GM18526 (cell line): Measurements from ENCODE around the gene SNF8.

Experiments
- POLR2A ChIP-seq: IDR thresholded peaks from 3 replicates; pipeline ENCODE4 v1.6.1; 2011; ENCODE audit not compliant: insufficient read length; ENCODE audit errors: extremely low read depth

Gene SNF8

DNA sequence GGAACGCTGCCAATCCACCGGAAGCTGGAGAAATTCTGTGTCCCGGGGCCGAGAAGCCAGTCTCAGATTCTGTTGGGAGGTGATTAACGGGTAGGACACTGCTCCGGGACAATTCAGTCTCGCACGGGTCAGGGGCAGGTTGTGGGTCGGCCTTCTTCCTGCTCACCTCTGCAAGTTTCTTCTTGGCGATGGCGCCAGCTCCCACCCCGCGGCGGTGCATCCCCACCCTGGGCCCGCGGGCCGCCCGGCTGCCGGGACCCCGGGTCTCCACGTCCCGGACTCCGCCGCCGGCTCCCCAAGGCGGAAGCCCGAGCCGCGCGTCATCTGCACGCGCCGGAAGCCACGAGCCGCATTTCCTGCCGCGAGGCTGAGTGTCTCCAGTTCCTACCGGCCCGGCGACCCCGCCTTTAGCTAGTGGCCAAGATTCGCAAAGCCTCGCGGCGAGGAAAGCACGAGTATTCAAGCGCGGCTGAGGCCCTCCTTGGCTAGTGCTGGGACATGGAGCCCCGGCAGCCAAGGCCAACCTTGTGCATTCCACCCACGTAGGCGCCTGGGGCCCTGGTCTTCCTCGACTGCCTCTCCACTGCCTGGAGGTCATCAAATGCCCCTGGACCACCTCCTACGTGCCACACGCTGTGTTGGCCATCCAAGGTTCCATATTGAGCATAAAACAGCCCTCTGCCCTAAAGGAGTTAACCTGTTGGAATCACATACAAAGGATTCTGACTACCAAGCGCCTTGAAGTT is at the start of gene SNF8:
Gene SNF8, minus strand, starts transcription at position 328 of the 746 bp plus-strand sequence. Its CDS starts 108 bp downstream, at position 220.
- TF ChIP-seq POLR2A = peak; percentile 91

DNA sequence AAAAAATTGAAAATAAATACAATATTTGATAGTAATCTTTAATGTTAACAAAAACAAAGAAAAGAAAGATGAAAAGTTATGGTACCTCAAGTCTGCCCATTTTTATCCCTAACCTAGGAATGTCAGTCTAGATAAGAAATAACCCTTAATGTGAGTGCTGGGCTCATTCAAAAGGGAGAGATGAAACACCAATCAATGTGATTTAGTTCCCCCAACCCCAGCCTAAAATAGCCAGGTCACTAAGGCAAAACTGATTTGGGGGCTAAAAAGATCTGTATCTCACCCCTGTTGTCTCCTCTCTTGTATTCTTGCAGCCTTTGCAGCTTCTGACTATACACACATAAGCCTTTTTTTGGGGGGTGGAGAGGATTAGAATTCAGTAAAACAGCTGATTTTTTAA is 49.3 kb upstream of the SNF8 start:
- no peak for TF ChIP-seq POLR2A

DNA sequence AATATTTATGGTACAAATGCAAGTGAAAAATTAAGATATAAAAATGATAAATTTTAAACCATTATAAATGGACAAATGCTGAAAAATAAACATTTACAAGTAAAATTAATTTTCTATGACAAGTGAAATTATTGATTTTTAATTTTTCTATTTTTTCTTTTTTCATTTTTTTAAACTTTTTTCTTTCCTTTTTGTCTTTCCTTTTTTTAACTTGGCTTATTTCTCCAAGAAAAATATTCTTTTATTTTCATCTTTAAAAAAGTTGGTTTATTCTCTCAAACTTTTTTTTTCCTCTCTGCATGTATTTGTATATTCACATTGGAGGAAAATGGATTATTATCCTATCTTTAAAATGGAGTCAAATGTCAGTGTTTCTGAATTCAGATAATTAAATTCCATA is 48.7 kb upstream of the SNF8 start:
- no peak for TF ChIP-seq POLR2A

DNA sequence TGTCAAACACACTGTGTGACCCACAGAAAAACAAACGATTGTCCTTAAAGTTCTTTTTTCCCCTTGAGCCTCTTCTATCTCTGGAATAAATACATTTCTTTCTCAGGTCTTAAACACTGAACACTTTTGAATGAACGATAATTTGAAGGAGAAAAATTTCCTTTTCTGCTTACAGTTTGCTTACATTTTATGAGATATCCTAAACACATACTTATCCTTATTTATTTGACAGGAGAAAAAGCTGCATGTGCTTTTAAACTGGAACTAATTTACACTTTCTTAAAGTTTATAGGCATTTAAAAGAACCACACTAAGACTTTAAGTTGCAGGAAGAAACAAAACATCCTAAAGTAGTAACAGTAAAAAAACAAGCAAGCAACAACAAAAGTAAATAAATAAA is 47.8 kb upstream of the SNF8 start:
- no peak for TF ChIP-seq POLR2A

DNA sequence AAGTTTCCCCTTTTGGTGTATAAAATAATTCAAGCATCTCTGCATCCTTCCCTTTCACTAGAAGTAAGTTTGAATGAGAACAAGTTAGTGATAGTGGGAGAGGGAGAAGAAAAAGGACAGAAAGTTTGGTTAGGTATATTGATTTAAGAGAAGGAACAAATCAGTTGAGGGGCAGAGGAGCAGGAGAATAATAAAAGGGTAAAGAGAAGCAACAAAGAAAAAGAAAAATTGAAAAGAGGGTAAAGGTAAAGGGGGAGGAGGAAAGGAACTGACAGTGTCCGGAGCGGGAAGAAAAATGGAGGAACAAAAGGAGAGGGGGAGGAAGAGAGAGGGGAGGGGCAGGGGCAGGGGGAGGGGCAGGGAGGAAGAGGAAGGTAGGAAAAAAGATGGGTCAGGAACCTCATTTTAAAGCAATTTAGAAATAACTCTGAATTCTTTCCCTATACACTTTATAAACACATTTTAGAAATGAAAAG is 46.3 kb upstream of the SNF8 start:
- TF ChIP-seq POLR2A = no peak

DNA sequence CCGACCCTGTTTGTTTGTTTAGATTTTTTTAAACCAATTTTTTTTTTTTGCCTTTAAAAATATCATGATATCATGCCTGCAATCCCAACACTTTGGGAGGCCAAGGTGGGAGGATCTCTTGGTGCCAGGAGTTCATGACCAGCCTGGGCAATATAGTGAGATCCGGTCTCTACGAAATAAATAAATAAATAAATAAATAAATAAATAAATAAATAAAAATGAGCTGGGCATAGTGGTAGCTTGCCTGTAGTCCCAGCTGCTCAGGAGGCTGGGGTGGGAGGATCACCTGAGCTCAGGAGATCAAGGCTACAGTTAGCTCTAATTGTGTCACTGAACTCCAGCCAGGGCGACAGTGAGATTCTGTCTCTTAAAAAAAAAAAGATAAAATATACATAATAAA is 44.5 kb upstream of the SNF8 start:
- no peak for TF ChIP-seq POLR2A

GRCh38 chr17:48985436-48986245 is 41.0 kb upstream of the SNF8 start:
- no peak for TF ChIP-seq POLR2A

DNA sequence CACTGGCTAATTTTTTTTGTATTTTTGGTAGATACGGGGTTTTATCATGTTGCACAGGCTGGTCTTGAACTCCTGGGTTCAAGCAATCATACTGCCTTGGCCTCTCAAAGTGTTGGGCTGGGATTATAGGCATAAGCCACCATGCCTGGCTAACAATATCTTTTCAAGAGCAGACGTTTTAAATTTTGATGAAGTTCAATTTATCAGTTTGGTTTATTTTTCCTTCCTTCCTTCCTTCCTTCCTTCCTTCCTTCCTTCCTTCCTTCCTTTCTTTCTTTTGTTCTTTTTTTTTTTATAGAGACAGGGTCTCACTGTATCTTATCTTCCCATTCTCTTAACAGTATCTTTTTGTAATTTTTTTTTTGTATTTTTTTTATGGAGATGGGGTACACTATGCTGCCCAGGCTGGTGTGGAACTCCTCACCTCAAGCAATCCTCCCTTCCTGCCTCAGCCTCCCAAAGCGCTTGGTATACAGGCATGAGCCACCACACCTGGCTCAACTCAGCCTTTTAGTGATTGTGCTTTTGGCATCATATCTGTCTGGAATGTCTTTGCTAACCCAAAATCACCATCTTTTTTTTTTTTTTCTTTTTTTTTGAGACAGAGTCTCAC is 37.4 kb upstream of the SNF8 start:
- no peak for TF ChIP-seq POLR2A

DNA sequence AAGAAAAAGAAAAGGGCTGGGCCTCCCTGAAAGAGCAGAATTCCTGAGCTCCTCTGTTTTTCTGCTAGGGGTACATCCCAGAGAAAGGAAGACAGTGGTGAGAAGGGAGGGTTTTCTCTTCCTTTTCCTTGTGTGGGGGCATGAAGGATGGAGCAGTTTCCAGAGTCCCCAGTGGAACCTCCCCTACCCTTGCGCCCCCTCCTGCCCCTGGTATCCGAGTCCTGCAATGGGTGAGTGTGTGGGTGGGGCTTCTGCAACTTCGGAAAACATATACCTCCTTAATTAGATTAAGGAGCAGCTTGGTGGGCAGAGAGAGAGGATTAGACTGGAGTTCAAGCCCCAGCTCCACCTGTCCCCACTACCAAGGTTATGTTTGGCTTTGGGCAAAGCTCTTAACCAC is 29.2 kb upstream of the SNF8 start:
- TF ChIP-seq POLR2A = no peak

- no peak for TF ChIP-seq POLR2A
Measured at GRCh38 chr17:48972749-48973097, 28.1 kb upstream of the SNF8 start.

DNA sequence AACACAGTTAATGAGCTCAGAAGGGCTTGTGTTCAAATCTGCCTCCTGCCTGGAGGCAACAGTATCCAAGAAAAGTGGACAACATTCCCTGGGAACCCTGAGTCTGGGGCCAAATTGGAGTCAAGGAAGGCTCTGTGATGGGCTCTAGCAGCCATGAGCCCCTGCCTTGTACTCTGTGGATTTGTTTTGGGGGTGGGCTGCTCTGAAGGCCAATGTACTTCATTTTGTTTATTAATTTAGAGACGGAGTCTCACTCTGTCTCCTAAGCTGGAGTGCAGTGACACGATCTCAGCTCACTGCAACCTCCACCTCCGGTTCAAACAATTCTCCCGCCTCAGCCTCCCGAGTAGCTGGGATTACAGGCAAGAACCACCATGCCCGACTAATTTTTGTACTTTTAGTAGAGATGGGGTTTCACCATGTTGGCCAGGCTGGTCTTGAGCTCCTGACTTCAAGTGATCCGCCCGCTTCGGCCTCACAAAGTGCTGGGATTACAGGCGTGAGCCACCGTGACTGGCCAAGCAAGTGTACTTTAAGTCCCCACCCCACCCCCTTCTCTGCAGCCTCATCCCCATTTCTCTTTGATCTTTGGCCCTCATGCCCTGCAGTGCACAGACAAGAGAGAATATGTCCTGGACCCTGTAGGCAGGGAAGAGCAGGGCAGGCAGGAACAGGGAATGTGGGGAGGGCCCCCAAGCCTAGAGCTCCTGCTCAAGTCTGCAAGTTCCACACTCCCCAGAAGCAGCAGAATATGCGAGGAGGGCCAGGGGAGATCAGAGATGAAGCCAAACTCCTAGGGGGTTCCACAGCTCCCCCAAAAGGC is 26.4 kb upstream of the SNF8 start:
- no peak for TF ChIP-seq POLR2A

GRCh38 chr17:48970224-48970623 is 25.6 kb upstream of the SNF8 start:
- no peak for TF ChIP-seq POLR2A

DNA sequence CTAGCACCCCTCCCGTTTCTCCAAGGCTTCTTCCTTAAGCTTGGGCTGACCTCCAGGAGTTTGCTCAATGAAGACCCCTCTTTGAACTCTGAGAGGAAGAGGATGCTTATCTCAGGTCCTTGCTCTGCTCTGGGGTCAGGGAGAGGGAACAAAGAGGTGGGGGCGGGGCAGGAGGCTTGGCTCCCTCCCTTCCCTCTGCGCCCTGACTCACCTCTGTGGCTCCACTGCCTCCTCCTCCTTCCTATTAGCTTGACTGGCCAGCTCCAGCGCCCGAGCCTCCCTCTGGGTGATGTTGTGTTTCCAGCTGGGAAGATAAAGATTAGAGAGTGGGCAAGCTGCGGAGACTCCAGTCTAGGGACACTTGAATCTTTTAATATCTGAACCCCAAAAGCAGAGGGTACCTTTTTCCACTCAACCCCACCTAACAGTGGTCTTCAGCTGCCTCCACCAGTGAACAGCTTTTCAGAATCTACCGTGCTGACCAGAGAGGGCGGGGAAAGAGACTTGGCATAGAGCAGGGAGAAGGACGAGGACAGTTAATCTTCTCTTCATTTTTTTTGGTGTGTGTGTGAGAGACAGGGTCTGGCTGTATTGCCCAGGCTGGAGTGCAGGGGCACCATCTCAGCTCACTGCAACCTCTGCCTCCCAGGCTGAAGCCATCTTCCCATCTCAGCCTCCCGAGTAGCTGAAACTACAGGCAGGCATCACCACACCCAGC is 17.0 kb upstream of the SNF8 start:
- no peak for TF ChIP-seq POLR2A

GRCh38 chr17:48960834-48961515 is 16.3 kb upstream of the SNF8 start:
- no peak for TF ChIP-seq POLR2A
